Measurements from ENCODE around the gene ARFGEF3. TPM values are rescaled to one million over a fixed set of nuclear protein-coding genes. Genes with fewer than 3 reads are reported as not detected.
"Not testable (repeated sequence)": the region's sequence is repeated elsewhere in the genome, so short reads cannot be mapped to it uniquely, and the experiment has no call there.

The ARFGEF3 gene
- total RNA-seq, 1 donor from 2014 or later, result 1.1 TPM

GRCh38 chr6:138278326-138278725 lies 116.6 kb downstream of the ARFGEF3 start:
- peak; percentile 2 for DNase-seq

- no peak for DNase-seq
Observed at GRCh38 chr6:138285800-138286199, 124.1 kb downstream of the ARFGEF3 start.

GRCh38 chr6:138286698-138287097 lies 125.0 kb downstream of the ARFGEF3 start:
- DNase-seq, result no peak

- no peak for DNase-seq
Observed at GRCh38 chr6:138287144-138287955, 125.6 kb downstream of the ARFGEF3 start.

- DNase-seq, result not testable (repeated sequence)
Observed at GRCh38 chr6:138288428-138289085, 126.8 kb downstream of the ARFGEF3 start.

GRCh38 chr6:138289739-138290138 lies 128.0 kb downstream of the ARFGEF3 start:
- DNase-seq, result no peak

- no peak for DNase-seq
Observed at GRCh38 chr6:138290423-138290962, 128.8 kb downstream of the ARFGEF3 start.

- DNase-seq, result no peak
Observed at GRCh38 chr6:138291036-138291848, 129.5 kb downstream of the ARFGEF3 start.

- no peak for DNase-seq
Observed at GRCh38 chr6:138291849-138292181, 130.1 kb downstream of the ARFGEF3 start.

- DNase-seq, result no peak
Observed at GRCh38 chr6:138292482-138292881, 130.7 kb downstream of the ARFGEF3 start.

GRCh38 chr6:138293428-138294395 lies 132.0 kb downstream of the ARFGEF3 start:
- DNase-seq, result no peak

- DNase-seq, result no peak
Observed at GRCh38 chr6:138296381-138296780, 134.6 kb downstream of the ARFGEF3 start.

GRCh38 chr6:138296786-138297185 lies 135.0 kb downstream of the ARFGEF3 start:
- no peak for DNase-seq

- DNase-seq, result no peak
Observed at GRCh38 chr6:138297761-138298298, 136.1 kb downstream of the ARFGEF3 start.

- DNase-seq, result no peak
Observed at GRCh38 chr6:138300469-138300868, 138.7 kb downstream of the ARFGEF3 start.

- DNase-seq, result no peak
Observed at GRCh38 chr6:138302554-138302953, 140.8 kb downstream of the ARFGEF3 start.

- no peak for DNase-seq
Observed at GRCh38 chr6:138307352-138307751, 145.6 kb downstream of the ARFGEF3 start.

GRCh38 chr6:138307816-138308730 lies 146.3 kb downstream of the ARFGEF3 start:
- no peak for DNase-seq

GRCh38 chr6:138308731-138309110 lies 147.0 kb downstream of the ARFGEF3 start:
- no peak for DNase-seq

GRCh38 chr6:138309695-138310094 lies 148.0 kb downstream of the ARFGEF3 start:
- no peak for DNase-seq

All from skin of body (tissue), 2 donors.